LNCaP clone FGC (cell line): ENCODE measurements around the gene PSMB3.

Experiments
- DNase-seq: peaks from one replicate; pipeline ENCODE4 v3.0.0-alpha.2; 2011; ENCODE audit warnings: low read depth
- H3K4me3 ChIP-seq: 2 replicates; pipeline ENCODE4 v1.5.1; 2011; ENCODE audit warnings: mild to moderate bottlenecking, low read depth, low read length, control low read depth
- CTCF ChIP-seq: IDR thresholded peaks from 2 replicates; pipeline ENCODE4 v1.5.1; 2012; ENCODE audit warnings: mild to moderate bottlenecking; ENCODE audit not compliant: control insufficient read depth, insufficient read depth; ENCODE audit errors: extremely low read depth

PSMB3 gene

GRCh38 chr17:38800237-38800760, 47.8 kb downstream of the PSMB3 start:
- H3K4me3 ChIP-seq = peak overlapping the region; percentile 77
- no peak for DNase-seq
- TF ChIP-seq CTCF = no peak

DNA sequence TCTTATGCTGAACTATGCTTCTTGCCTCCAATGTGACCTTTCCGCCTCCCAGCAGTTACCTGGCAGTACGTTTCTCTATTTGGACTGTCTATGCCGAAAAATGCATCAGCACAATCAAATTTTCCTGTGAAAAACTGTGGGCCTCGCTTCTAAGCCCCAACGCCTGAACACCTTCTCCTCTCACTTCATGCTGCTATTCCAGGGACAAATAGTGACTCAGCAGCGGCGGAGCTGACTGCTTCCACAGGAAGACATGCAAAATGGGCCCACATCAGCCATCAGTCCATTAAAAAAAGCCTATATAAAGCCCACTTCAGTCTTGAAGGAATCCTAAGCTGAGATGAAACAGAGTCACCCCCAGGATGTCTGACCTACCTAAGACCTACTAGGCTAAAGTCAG, 57.3 kb downstream of the PSMB3 start:
- TF ChIP-seq CTCF = no peak
- no peak overlapping the region for H3K4me3 ChIP-seq
- no peak for DNase-seq
